ENCODE results near the gene ASPRV1. TPM values are rescaled to one million over a fixed set of nuclear protein-coding genes. Genes with fewer than 3 reads are reported as not detected.

The ASPRV1 gene
- total RNA-seq, 1 donor, result 0.84 TPM

- Histone ChIP-seq H3K4me3 (ENCODE audit: low read length) (no peak overlapping the region), H3K4me1 (ENCODE audit: insufficient read depth, low read length) (peaks cover 42% of the 10 kb centered on the region), H3K27me3 (ENCODE audit: insufficient read depth, low read length) (no peaks in the 10 kb centered on the region), H3K9me3 (ENCODE audit: low read depth, low read length) (no peaks in the 10 kb centered on the region)
Observed at GRCh38 chr2:69918401-69918800, 43.0 kb downstream of the ASPRV1 start.

- peaks cover 37% of the 10 kb centered on the region for H3K4me1 ChIP-seq (ENCODE audit: insufficient read depth, low read length)
- H3K4me3 ChIP-seq (ENCODE audit: low read length), result peak overlapping the region; percentile 71
- H3K27me3 ChIP-seq (ENCODE audit: insufficient read depth, low read length), result no peaks in the 10 kb centered on the region
- H3K9me3 ChIP-seq (ENCODE audit: low read depth, low read length), result no peaks in the 10 kb centered on the region
Observed at GRCh38 chr2:69917852-69918251, 43.6 kb downstream of the ASPRV1 start.

GRCh38 chr2:69916106-69916505 is 45.3 kb downstream of the ASPRV1 start:
- peaks cover 37% of the 10 kb centered on the region for H3K4me1 ChIP-seq (ENCODE audit: insufficient read depth, low read length)
- H3K27me3 ChIP-seq (ENCODE audit: insufficient read depth, low read length), result no peaks in the 10 kb centered on the region
- H3K4me3 ChIP-seq (ENCODE audit: low read length), result peak overlapping the region; percentile 71
- no peaks in the 10 kb centered on the region for H3K9me3 ChIP-seq (ENCODE audit: low read depth, low read length)

GRCh38 chr2:69914950-69915945 is 46.2 kb downstream of the ASPRV1 start, which contains the start of gene MXD1:
Gene MXD1 (plus strand): TSS chr2:69915109. CDS start chr2:69915331, 222 bp downstream.
- Histone ChIP-seq H3K9me3 (ENCODE audit: low read depth, low read length) (no peaks in the 10 kb centered on the region), H3K4me3 (ENCODE audit: low read length) (peak within 1 kb of the TSS; percentile 71), H3K4me1 (ENCODE audit: insufficient read depth, low read length) (peaks cover 37% of the 10 kb centered on the region), H3K27me3 (ENCODE audit: insufficient read depth, low read length) (no peaks in the 10 kb centered on the region)

- Histone ChIP-seq H3K4me3 (ENCODE audit: low read length) (peak overlapping the region; percentile 62), H3K9me3 (ENCODE audit: low read depth, low read length) (no peaks in the 10 kb centered on the region), H3K27me3 (ENCODE audit: insufficient read depth, low read length) (no peaks in the 10 kb centered on the region), H3K4me1 (ENCODE audit: insufficient read depth, low read length) (peaks cover 33% of the 10 kb centered on the region)
Observed at GRCh38 chr2:69914164-69914949, 47.1 kb downstream of the ASPRV1 start.

- Histone ChIP-seq H3K9me3 (ENCODE audit: low read depth, low read length) (no peaks in the 10 kb centered on the region), H3K4me1 (ENCODE audit: insufficient read depth, low read length) (peaks cover 17% of the 10 kb centered on the region), H3K4me3 (ENCODE audit: low read length) (no peak overlapping the region), H3K27me3 (ENCODE audit: insufficient read depth, low read length) (no peaks in the 10 kb centered on the region)
Observed at GRCh38 chr2:69911985-69912563, 49.4 kb downstream of the ASPRV1 start.

Other genes with a start within 250 kb of the ASPRV1 start
- gene ANXA4, start 219.5 kb downstream of the ASPRV1 start, total RNA-seq, result 6.0 TPM
- gene GMCL1, start 132.0 kb downstream of the ASPRV1 start, total RNA-seq, result 18.6 TPM
- 66.4 TPM for gene SNRNP27, start 67.7 kb downstream of the ASPRV1 start, total RNA-seq
- 80.9 TPM for gene MXD1, start 46.5 kb downstream of the ASPRV1 start, total RNA-seq
- 91.0 TPM for gene PCBP1, start 125.8 kb upstream of the ASPRV1 start, total RNA-seq
- gene C2orf42, start 229.4 kb upstream of the ASPRV1 start, total RNA-seq, result 19.6 TPM

Data from mononuclear cell (primary cell).